Calu3 (cell line): ENCODE results near the gene OR2J3. TPM values are rescaled to one million over a fixed set of nuclear protein-coding genes. Genes with fewer than 3 reads are reported as not detected.
"Not testable (repeated sequence)": the region's sequence is repeated elsewhere in the genome, so short reads cannot be mapped to it uniquely, and the experiment has no call there.

ENCODE experiments used
- BruUV-seq: library from RNA; stranded (reverse); fragments of 400-500 nt; replicated peaks from 2 replicates; lab custom pipeline; 2021; lab: Mats Ljungman, UMichigan
- CTCF ChIA-PET: fragments of 300-600 bp; sonication (Branson Sonifier 250); formaldehyde crosslinking; loops from one replicate; lab custom pipeline; 2022; ENCODE audit warnings: antibody characterized with exemption; lab: Charles Lee
- DNase-seq: peaks from one replicate; pipeline ENCODE4 v3.0.0; 2022
- H3K27ac Mint-ChIP-seq: one replicate; pipeline ENCODE4 v1.8.0; 2022; ENCODE audit warnings: mixed read lengths; ENCODE audit not compliant: unreplicated experiment
- H3K27me3 Mint-ChIP-seq: one replicate; pipeline ENCODE4 v1.8.0; 2022; ENCODE audit warnings: mixed read lengths; ENCODE audit not compliant: unreplicated experiment
- H3K36me3 Mint-ChIP-seq: one replicate; pipeline ENCODE4 v1.8.0; 2022; ENCODE audit warnings: mild to moderate bottlenecking, moderate library complexity, mixed read lengths; ENCODE audit not compliant: insufficient read depth, unreplicated experiment
- H3K4me1 Mint-ChIP-seq: one replicate; pipeline ENCODE4 v1.8.0; 2022; ENCODE audit warnings: mild to moderate bottlenecking, low read depth, mixed read lengths; ENCODE audit not compliant: unreplicated experiment
- H3K4me3 Mint-ChIP-seq: one replicate; pipeline ENCODE4 v1.8.0; 2022; ENCODE audit warnings: mild to moderate bottlenecking, low read depth, moderate library complexity, mixed read lengths; ENCODE audit not compliant: unreplicated experiment
- H3K9me3 Mint-ChIP-seq: one replicate; pipeline ENCODE4 v1.8.0; 2022; ENCODE audit warnings: low read depth, mixed read lengths; ENCODE audit not compliant: unreplicated experiment
- CTCF ChIP-seq: fragments of 200-600 bp; IDR thresholded peaks from one replicate; pipeline ENCODE4 v1.8.0; 2022; ENCODE audit warnings: antibody characterized with exemption; ENCODE audit not compliant: unreplicated experiment
- intact Hi-C: fragments of 100-400 bp; cut with micrococcal nuclease; formaldehyde crosslinking; loops from one replicate; pipeline ENCODE4 v1.10.0; 2022; ENCODE audit not compliant: unreplicated experiment
- total RNA-seq: library from RNA; stranded (reverse); gene quantifications from 2 replicates; pipeline ENCODE4 v1.2.3, GENCODE V29; 2022

OR2J3 gene
- total RNA-seq, 1 experiment from 2014 or later, result not detected

- H3K4me1 Mint-ChIP-seq, result no peaks in the 10 kb centered on the region
- no peak for TF ChIP-seq CTCF
- H3K4me3 Mint-ChIP-seq, result no peak overlapping the region
- no peak for DNase-seq
- no peaks in the 10 kb centered on the region for H3K36me3 Mint-ChIP-seq
- H3K9me3 Mint-ChIP-seq, result peaks cover 3% of the 10 kb centered on the region
- BruUV-seq, result no TSS peak
- H3K27me3 Mint-ChIP-seq, result no peaks in the 10 kb centered on the region
- no peak overlapping the region for H3K27ac Mint-ChIP-seq
- CTCF ChIA-PET, result no interaction called here
- intact Hi-C loops, result no loop called here
These were observed 38.3 kb downstream of the OR2J3 start for GRCh38 chr6:29146179-29146578.

GRCh38 chr6:29147074-29147473, 39.2 kb downstream of the OR2J3 start:
- CTCF ChIA-PET, result no interaction called here
- no peak for DNase-seq
- Mint-ChIP-seq H3K4me3 (no peak overlapping the region), H3K4me1 (no peaks in the 10 kb centered on the region), H3K27ac (no peak overlapping the region), H3K27me3 (no peaks in the 10 kb centered on the region), H3K9me3 (peaks cover 3% of the 10 kb centered on the region), H3K36me3 (no peaks in the 10 kb centered on the region)
- TF ChIP-seq CTCF, result no peak
- intact Hi-C loops, result no loop called here
- no TSS peak for BruUV-seq

GRCh38 chr6:29149444-29149843, 41.6 kb downstream of the OR2J3 start:
- H3K27me3 Mint-ChIP-seq, H3K36me3 Mint-ChIP-seq, H3K4me1 Mint-ChIP-seq, H3K9me3 Mint-ChIP-seq, intact Hi-C loops, CTCF ChIA-PET, BruUV-seq, H3K4me3 Mint-ChIP-seq, DNase-seq, H3K27ac Mint-ChIP-seq: not testable (repeated sequence)

- Mint-ChIP-seq H3K4me3 (no peak overlapping the region), H3K27me3 (no peaks in the 10 kb centered on the region), H3K36me3 (no peaks in the 10 kb centered on the region), H3K9me3 (peaks cover 5% of the 10 kb centered on the region), H3K27ac (no peak overlapping the region), H3K4me1 (no peaks in the 10 kb centered on the region)
- no peak for DNase-seq
- no TSS peak for BruUV-seq
- TF ChIP-seq CTCF, result no peak
- intact Hi-C loops, result no loop called here
- CTCF ChIA-PET, result no interaction called here
These were observed 45.2 kb downstream of the OR2J3 start for GRCh38 chr6:29153083-29153482.

- intact Hi-C loops, H3K27me3 Mint-ChIP-seq, BruUV-seq, H3K4me3 Mint-ChIP-seq, H3K9me3 Mint-ChIP-seq, DNase-seq, H3K27ac Mint-ChIP-seq, CTCF ChIA-PET, H3K4me1 Mint-ChIP-seq, H3K36me3 Mint-ChIP-seq: not testable (repeated sequence)
These were observed 47.3 kb downstream of the OR2J3 start for GRCh38 chr6:29155182-29155581.

- H3K4me3 Mint-ChIP-seq, H3K4me1 Mint-ChIP-seq, H3K36me3 Mint-ChIP-seq, H3K27ac Mint-ChIP-seq, H3K27me3 Mint-ChIP-seq, CTCF ChIA-PET, DNase-seq, H3K9me3 Mint-ChIP-seq, BruUV-seq, intact Hi-C loops: not testable (repeated sequence)
These were observed 52.1 kb downstream of the OR2J3 start for GRCh38 chr6:29159922-29160321.
